GM11168 (cell line): Measurements from ENCODE around the gene HLA-DQB2.
"Not testable (repeated sequence)": the region's sequence is repeated elsewhere in the genome, so short reads cannot be mapped to it uniquely, and the experiment has no call there.

Source experiments
- in situ Hi-C: fragments of 300-500 bp; cut with MboI; formaldehyde crosslinking; loops from one replicate; pipeline ENCODE4 v1.12.0; 2022; ENCODE audit warnings: low sequenced_read_pairs; ENCODE audit not compliant: unreplicated experiment

HLA-DQB2 gene

GRCh38 chr6:32761072-32761471, 2.3 kb downstream of the HLA-DQB2 start:
- in situ Hi-C loops: loop anchor here (25.0 kb wide), 1 partner anchor 699 kb away; no protein-coding TSS in a partner anchor

GRCh38 chr6:32759669-32760068, 3.7 kb downstream of the HLA-DQB2 start:
- in situ Hi-C loops: loop anchor here (25.0 kb wide), 1 partner anchor 697 kb away; no protein-coding TSS in a partner anchor

GRCh38 chr6:32752580-32752979, 10.8 kb downstream of the HLA-DQB2 start:
- in situ Hi-C loops: loop anchor here (25.0 kb wide), 1 partner anchor 690 kb away; no protein-coding TSS in a partner anchor

- in situ Hi-C loops: not testable (repeated sequence)
Observed at GRCh38 chr6:32745649-32746048, 17.7 kb downstream of the HLA-DQB2 start.

GRCh38 chr6:32744776-32745175, 18.6 kb downstream of the HLA-DQB2 start:
- in situ Hi-C loops: no loop called here

GRCh38 chr6:32742374-32742773, 21.0 kb downstream of the HLA-DQB2 start:
- in situ Hi-C loops: no loop called here

- in situ Hi-C loops: no loop called here
Observed at GRCh38 chr6:32741031-32741960, 22.0 kb downstream of the HLA-DQB2 start, which contains the start of gene HLA-DQA2. Gene HLA-DQA2 (plus strand): TSS chr6:32741391. CDS start chr6:32741444, 53 bp downstream.

- in situ Hi-C loops: no loop called here
Observed at GRCh38 chr6:32738126-32738525, 25.2 kb downstream of the HLA-DQB2 start.

GRCh38 chr6:32718879-32719278, 44.5 kb downstream of the HLA-DQB2 start:
- in situ Hi-C loops: loop anchor here (10.0 kb wide), 1 partner anchor 474 kb away; no protein-coding TSS in a partner anchor

GRCh38 chr6:32716396-32716795, 46.9 kb downstream of the HLA-DQB2 start:
- in situ Hi-C loops: loop anchor here (10.0 kb wide), 1 partner anchor 472 kb away; no protein-coding TSS in a partner anchor

- in situ Hi-C loops: loop anchor here (10.0 kb wide), 1 partner anchor 468 kb away; no protein-coding TSS in a partner anchor
Observed at GRCh38 chr6:32713241-32713640, 50.1 kb downstream of the HLA-DQB2 start.

- in situ Hi-C loops: loop anchor here (10.0 kb wide), 1 partner anchor 465 kb away; no protein-coding TSS in a partner anchor
Observed at GRCh38 chr6:32709625-32710024, 53.7 kb downstream of the HLA-DQB2 start.
